A549 (cell line): ENCODE results near the gene MAPK4.

Source experiments
- EHMT2 ChIP-seq: fragments of 200-600 bp; sonication (generic); IDR thresholded peaks from 2 replicates; pipeline ENCODE4 v1.6.1; 2016; ENCODE audit warnings: antibody characterized with exemption, low read depth, mild to moderate bottlenecking, moderate library complexity
- EP300 ChIP-seq, 2 experiments: fragments of >200 bp; sonication (Bioruptor Twin); formaldehyde crosslinking; IDR thresholded peaks; 2 replicates in 1 of 2; 3 replicates in 1 of 2; pipeline ENCODE4 v1.6.1; 2016 to 2017
- HOXA7 ChIP-seq: fragments of 250-450 bp; sonication (Bioruptor Pico); IDR thresholded peaks from 2 replicates; pipeline ENCODE4 v1.5.0; 2020; ENCODE audit warnings: mild to moderate bottlenecking, moderate library complexity
- KDM1A ChIP-seq: fragments of 200-600 bp; sonication (generic); IDR thresholded peaks from 2 replicates; pipeline ENCODE4 v1.6.1; 2016; ENCODE audit warnings: low read depth, mild to moderate bottlenecking
- KDM5A ChIP-seq: fragments of 200-600 bp; sonication (generic); IDR thresholded peaks from 2 replicates; pipeline ENCODE4 v1.6.1; 2016; ENCODE audit warnings: antibody characterized with exemption, mild to moderate bottlenecking
- MYC ChIP-seq: IDR thresholded peaks from 2 replicates; pipeline ENCODE4 v1.6.1; 2012; ENCODE audit warnings: mild to moderate bottlenecking, inconsistent platforms, low read length, improper control_type of control experiment, borderline replicate concordance
- POLR2A ChIP-seq: IDR thresholded peaks from 2 replicates; pipeline ENCODE4 v1.6.1; 2012; ENCODE audit warnings: mild to moderate bottlenecking, low read length
- RAD21 ChIP-seq, 2 experiments: fragments of >200 bp in 1 of 2; sonication (Bioruptor Twin) in 1 of 2; formaldehyde crosslinking in 1 of 2; IDR thresholded peaks in 1 of 2; conservative IDR thresholded peaks in 1 of 2; 2 replicates in 1 of 2; 3 replicates in 1 of 2; pipeline ENCODE4 v1.6.1; 2012 to 2018; ENCODE audit warnings: inconsistent platforms in 1 of 2
- RFX5 ChIP-seq: fragments of 450-650 bp; IDR thresholded peaks from 2 replicates; pipeline ENCODE4 v1.7.1; 2014; ENCODE audit warnings: antibody characterized with exemption, mild to moderate bottlenecking, moderate library complexity
- ZFP36 ChIP-seq: fragments of 450-650 bp; IDR thresholded peaks from 2 replicates; pipeline ENCODE4 v1.6.1; 2014; ENCODE audit warnings: borderline replicate concordance; ENCODE audit not compliant: partially characterized antibody
- TF ChIP-seq, protein P1 (sequence below): fragments of >200 bp; sonication (Bioruptor Twin); formaldehyde crosslinking; IDR thresholded peaks from 3 replicates; pipeline ENCODE4 v1.5.1; 2016
- TF ChIP-seq, protein P2 (sequence below): IDR thresholded peaks from 2 replicates; pipeline ENCODE4 v1.6.1; 2012

DNA sequence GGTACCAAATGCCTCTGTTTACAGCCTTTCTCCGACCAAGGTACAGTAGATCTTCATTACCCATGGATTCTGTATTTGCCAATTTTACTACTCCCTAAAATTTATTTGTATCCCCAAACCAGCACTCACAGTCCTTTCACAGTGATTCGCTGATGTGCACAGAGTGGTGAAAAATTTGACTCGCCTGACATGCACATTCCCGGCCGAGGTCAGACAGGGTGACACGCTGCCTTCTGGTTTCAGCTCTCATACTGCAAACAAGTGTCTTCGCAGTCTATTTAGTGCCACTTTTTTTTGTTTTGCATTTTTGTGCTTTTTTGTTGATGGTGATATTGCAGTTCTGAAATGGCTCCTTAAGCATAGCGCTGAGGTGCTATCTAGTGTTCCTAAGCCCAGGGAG is 71.0 kb downstream of the MAPK4 start:
- no peak for TF ChIP-seq RFX5
- no peak for TF ChIP-seq RAD21 (conservative IDR thresholded peaks at IDR 0.05 in 1 of 2, IDR thresholded peaks at IDR 0.05 in 1 of 2)
- TF ChIP-seq, protein P1, sequence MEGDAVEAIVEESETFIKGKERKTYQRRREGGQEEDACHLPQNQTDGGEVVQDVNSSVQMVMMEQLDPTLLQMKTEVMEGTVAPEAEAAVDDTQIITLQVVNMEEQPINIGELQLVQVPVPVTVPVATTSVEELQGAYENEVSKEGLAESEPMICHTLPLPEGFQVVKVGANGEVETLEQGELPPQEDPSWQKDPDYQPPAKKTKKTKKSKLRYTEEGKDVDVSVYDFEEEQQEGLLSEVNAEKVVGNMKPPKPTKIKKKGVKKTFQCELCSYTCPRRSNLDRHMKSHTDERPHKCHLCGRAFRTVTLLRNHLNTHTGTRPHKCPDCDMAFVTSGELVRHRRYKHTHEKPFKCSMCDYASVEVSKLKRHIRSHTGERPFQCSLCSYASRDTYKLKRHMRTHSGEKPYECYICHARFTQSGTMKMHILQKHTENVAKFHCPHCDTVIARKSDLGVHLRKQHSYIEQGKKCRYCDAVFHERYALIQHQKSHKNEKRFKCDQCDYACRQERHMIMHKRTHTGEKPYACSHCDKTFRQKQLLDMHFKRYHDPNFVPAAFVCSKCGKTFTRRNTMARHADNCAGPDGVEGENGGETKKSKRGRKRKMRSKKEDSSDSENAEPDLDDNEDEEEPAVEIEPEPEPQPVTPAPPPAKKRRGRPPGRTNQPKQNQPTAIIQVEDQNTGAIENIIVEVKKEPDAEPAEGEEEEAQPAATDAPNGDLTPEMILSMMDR, result no peak
- no peak for TF ChIP-seq EHMT2
- no peak for TF ChIP-seq EP300 (IDR thresholded peaks at IDR 0.05)
- TF ChIP-seq POLR2A, result no peak
- TF ChIP-seq HOXA7 (CRISPR knock-in tag), result no peak
- TF ChIP-seq KDM5A, result no peak
- TF ChIP-seq ZFP36, result no peak
- no peak for TF ChIP-seq KDM1A
- TF ChIP-seq MYC, result no peak
- TF ChIP-seq, protein P2, sequence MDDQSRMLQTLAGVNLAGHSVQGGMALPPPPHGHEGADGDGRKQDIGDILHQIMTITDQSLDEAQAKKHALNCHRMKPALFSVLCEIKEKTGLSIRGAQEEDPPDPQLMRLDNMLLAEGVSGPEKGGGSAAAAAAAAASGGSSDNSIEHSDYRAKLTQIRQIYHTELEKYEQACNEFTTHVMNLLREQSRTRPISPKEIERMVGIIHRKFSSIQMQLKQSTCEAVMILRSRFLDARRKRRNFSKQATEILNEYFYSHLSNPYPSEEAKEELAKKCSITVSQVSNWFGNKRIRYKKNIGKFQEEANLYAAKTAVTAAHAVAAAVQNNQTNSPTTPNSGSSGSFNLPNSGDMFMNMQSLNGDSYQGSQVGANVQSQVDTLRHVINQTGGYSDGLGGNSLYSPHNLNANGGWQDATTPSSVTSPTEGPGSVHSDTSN, result no peak
